ENCODE measurements around the gene QSOX1.
A peak's percentile ranks its signal among the peaks of the same experiment; 100 is the strongest.

The QSOX1 gene

DNA sequence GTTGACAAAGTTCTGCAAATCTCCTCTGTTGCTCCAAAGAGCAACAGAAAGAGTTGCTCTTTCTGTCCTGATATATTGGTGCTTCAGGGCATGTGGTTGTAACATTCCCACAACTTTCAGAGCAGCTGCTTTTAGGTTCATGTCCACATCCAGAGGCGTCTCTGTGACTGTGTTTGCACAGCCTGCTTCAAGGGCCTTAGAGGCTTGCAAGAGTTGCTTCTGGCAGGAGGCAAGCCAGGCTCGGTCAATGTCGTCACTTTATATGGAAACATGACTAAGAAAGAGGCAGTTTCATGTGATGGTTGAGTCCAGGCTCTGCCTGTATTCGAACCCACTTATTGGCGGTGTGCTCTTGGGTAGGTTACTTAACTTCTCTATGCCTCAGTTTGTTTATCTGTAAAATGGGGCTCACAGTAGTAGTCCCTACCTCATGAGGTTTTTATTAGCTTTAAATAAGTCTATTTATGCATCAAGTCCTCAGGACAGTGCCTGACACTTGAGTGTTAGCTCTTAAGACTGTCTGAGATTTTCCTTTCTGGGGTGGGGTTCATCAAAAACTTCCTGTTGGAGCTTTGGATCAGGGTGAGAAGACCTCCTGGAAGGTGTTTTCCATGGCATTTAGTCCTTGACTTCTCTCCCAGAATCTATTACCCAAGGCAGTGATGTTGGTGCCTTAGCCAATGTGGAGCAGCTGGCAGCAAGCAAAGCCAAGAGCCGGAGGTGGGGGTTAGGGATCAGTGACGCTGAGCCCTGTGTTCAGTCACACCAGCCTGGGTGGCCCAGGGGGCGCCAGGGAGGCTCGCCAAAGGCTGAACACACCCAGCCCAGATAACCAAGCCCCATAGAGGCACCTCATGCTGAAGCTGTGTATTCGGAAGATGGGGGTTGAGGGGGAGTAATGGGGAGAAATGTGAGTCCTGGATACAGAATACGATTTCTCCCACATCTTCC, 94.3 kb downstream of the QSOX1 start:
- DNase-seq (ENCODE audit: low read depth in 2 of 3, low spot score in 1 of 3) = no peak

DNA sequence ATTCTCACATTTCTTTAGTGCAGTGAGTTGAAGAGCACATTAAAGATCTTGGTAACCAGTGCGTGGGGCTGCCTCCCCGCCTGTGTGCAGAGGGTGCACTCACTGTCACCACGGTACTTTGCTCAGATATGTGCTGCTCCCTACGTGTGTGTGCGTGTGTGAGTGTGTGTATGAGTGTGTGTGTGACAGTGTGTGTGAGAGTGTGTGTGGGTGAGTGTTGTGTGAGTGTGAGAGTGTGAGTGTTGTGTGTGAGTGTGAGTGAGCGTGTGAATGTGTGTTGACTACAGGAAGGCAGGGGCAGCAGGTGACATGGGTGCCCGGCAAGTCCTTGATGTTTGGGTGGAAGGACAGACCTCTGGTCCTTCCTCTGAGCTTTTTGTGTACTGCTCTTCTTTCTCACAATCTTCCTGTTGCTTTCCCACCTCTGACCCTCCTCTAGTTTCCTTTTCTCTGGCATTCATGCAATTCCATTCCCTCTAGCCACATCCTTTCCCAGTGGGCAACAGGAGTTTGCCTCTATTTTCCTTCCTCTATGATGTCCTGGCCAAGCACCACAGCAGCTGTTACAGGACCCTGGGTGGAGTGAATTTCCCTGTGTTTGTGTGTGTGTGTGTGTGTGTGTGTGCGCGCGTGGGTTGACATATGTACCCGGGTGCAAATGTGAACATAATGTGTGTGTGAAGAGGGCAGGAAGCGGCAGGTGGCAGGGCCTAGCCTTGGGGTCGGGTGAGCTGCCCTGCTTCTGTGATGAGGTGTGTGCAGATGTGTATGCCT, 95.2 kb downstream of the QSOX1 start:
- DNase-seq (ENCODE audit: low read depth in 2 of 3, low spot score in 1 of 3) = no peak

- no peak for DNase-seq (ENCODE audit: low read depth in 2 of 3, low spot score in 1 of 3)
These were observed 95.8 kb downstream of the QSOX1 start for GRCh38 chr1:180250499-180250770.

GRCh38 chr1:180250883-180251509, 96.3 kb downstream of the QSOX1 start:
- no peak for DNase-seq (ENCODE audit: low read depth in 2 of 3, low spot score in 1 of 3)

GRCh38 chr1:180251526-180252305, 97.0 kb downstream of the QSOX1 start:
- DNase-seq (ENCODE audit: low read depth in 2 of 3, low spot score in 1 of 3) = no peak

DNA sequence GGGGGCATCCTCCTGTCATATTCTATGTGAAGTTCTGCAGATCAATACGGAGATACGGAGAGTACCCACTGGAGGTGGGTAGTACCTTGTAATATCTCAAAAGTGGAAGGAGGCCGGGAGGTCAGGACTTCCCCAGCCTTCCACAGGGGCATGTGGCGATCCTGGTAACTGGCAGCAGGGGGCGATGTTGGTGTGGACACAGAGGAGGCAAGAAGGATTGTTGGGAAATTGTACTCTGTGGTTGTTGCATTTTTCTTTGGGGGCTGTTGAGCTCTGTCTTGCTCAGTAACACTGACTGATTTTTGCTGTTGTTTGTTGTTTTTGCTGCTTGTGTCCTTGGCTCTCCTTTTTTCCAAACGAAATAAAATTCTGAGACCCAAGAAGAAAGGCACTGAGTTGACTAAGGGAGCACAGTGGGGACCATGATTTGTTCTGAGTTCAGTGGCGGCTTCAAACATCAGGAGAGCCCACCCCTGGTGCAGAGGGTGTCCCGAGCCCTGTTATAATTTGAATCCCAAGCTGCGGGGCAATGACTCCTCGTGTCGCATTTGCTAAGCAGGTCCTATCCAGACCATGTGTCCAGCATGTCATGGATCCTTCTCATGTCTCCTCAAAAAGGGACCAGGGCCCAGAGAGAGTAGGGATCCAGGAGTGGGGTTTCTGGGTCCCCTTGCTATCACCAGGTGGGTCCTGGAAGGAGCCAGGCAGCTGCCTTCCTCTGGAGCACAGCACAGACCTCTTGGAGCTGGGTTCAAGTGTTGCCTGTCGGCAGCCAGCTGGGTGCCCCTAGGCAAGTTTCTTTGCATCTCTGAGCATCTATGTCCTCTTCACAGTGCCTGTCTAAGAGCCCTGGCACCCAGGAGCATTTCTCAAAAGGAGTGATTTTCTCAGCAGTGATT, 98.2 kb downstream of the QSOX1 start:
- DNase-seq (ENCODE audit: low read depth in 2 of 3, low spot score in 1 of 3) = peak; percentile 58 to 80 (median 71)
